ENCODE results near the gene DIP2C.

The DIP2C gene

DNA sequence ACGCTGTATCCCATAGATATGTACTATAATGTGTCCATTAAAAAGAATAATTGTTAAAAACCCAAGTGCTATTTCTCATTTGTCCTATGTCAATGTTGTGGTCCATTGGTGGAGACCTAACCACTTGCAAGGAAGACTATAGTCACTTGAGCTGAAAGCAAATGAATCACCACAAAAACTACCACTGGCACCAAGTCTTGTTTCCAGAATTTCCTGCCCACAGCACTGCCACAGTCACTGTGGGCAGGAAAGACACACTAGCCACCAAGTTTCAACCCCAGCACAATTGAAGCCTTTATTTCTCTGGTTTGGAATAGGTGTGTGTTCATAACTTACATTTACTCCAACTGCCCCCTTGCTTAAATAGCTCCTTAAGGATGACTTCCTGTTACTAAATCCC lies 12.4 kb downstream of the DIP2C start:
- no peak for DNase-seq (ENCODE audit: low spot score)

GRCh38 chr10:676178-676577 lies 13.3 kb downstream of the DIP2C start:
- no peak for DNase-seq (ENCODE audit: low spot score)

GRCh38 chr10:675532-675931 lies 13.9 kb downstream of the DIP2C start:
- DNase-seq (ENCODE audit: low spot score): no peak

- no peak for DNase-seq (ENCODE audit: low spot score)
Measured at GRCh38 chr10:673492-673891, 16.0 kb downstream of the DIP2C start.

DNA sequence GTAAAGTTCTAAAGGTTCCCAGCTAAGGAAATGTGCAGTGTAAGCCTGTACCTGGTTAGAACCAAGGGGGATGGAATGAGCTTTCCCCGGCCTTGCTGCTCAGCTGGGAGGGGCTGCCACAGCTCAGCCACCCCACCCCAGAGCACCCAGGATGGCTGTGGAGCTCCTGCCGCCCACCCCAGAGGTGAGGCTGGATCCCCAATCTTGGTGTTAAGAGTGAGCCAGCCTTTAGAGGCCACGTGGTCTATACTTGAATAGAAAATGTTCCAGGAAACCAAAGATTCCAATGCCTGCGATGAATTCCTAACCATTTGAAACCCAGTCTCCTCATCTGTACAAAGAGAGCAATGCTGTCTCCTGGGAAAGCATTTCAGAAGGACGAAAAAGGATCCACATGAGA lies 16.5 kb downstream of the DIP2C start:
- no peak for DNase-seq (ENCODE audit: low spot score)

DNA sequence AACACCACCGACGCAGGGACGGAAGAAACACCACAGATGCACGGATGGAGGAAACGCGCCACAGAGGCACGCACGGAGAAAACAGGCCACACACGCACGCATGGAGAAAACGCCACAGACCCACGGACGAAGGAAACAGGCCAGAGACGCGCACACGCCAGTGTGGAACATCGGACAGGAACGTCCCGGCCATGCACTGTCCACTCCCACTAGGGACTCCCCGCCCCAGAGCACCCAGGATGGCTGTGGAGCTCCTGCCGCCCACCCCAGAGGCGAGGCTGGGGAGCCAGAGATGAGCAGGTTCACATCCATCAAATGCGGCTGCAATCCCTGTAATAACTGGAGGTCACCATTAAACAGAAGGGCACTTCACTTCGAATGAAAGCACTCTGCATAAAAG lies 17.3 kb downstream of the DIP2C start:
- no peak for DNase-seq (ENCODE audit: low spot score)

DNA sequence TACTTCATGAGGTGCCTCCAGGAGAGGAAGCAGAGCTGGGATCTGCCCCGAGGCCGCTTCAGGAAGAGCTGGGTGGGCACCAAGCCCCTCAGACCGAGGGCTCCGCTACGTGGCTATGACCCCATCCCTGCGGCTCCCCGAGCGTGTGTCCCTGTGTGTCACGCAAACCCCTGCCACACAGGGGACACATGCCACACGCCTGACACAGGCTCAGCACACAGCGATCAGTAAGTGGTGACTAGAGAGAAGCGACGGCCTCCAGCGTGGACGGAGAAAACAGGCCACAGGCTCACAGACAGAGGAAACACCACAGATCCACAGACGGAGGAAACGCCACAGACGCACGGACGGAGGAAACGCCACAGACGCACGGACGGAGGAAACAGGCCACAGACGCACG lies 18.5 kb downstream of the DIP2C start:
- DNase-seq (ENCODE audit: low spot score): no peak

DNA sequence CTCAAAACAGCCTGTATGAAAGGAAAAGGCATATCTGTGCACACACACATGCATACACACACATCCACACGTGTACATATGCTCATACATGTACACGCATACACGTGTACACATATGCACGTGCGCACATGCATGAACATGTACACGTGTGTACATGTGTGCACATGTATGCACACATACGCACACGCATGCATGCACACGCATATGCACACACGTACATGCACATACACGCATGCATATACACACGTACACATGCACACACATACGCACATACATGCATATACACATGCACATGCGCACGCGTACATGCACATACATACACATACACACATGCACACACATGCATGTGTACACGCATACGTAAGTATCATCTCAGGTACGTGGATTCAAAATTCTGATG lies 19.4 kb downstream of the DIP2C start:
- no peak for DNase-seq (ENCODE audit: low spot score)

- DNase-seq (ENCODE audit: low spot score): no peak
Measured at GRCh38 chr10:668786-669485, 20.5 kb downstream of the DIP2C start.

- no peak for DNase-seq (ENCODE audit: low spot score)
Measured at GRCh38 chr10:667602-668143, 21.8 kb downstream of the DIP2C start.

DNA sequence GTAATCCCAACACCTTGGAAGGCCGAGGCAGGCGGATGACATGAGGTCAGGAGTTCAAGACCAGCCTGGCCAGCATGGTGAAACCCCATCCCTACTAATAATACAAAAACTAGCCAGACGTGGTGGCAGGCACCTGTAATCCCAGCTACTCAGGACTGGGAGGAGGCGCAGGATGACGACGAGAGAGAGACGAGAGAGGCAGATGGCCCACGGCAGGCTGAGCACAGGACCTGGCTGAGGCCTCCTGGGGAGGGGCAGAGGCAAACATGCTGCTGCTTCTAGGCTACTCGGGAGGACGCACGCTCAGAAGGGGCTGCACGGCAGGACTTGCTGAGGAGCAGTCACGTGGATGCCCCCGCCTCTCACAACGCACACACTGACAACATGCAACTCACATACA lies 22.4 kb downstream of the DIP2C start:
- DNase-seq (ENCODE audit: low spot score): no peak

DNA sequence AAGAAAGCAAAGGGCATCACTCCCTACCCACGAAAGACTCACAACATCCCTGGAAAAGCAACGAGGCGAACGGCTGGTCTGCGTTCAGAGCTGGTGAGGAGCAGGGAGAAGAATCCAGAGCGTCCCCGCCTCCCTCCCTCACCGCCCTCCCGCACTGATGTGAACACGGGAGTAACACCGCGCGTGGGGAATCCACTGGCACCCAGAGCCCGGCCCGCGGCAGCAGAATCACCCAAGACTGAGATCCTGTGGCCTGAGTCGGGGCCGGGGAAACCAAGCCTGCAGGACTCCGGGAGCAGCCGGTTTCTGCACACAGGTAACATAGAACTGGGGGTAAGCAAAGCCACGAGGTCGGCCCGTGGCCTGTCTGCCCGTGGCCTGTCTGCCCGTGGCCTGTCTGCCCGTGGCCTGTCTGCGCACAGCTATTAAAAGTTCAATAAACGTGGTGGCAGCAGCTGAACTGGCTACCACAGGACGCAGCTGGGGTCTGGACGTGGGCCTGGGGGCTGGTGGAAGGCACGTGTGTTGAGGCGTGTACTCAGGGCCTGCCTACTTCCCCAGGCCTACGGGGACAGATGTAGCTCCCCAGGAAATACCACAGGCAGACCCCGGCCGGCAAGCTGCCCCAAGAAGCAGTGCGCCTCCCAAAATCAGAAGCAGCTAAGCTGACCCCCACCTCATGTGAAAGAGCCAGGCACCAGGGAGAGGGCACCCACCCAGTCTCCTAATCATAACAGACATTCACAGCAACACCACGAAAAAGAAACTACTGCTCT lies 23.0 kb downstream of the DIP2C start:
- DNase-seq (ENCODE audit: low spot score): no peak

DNA sequence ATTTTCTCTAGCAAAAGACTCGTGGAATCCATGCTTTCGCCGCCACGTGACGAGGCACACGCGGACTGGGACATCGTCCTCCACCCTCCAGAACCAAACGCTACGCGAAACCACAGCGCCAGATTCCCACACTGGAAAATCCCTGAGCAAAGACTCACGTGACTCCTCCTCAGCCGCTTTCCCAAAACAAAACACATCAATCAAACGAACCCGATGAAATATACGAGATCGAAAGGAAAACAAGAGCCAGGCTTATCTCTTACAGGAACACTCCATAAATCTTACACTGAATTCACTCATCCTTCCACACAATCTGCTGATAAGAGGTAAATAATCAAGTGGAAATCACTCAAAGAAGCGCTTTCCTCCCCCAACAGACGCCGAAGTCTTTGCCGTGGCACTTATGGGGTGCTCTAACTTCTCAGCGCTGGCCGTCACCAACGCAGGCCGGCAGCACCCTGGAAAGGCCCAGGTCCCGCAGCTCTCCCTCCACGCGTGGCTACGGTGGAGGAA lies 23.8 kb downstream of the DIP2C start:
- DNase-seq (ENCODE audit: low spot score): no peak

DNA sequence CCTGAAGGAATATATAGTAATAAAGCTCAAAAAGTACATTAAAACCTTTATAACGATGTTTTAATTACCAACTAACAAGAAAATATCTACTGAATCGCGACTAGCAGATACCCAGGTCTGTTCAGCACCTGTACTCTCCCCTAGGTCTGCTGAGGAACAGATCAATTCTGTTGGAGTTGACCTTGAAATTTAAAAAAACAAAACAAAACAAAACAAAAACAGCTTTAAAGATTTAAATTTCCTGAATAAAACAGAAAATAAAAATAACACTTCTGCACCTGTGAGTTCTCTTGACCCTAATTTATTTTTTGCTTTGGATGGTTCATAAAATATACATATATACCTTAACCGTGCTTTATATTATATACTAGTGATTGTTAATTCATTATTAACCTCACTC lies 24.6 kb downstream of the DIP2C start:
- DNase-seq (ENCODE audit: low spot score): no peak

DNA sequence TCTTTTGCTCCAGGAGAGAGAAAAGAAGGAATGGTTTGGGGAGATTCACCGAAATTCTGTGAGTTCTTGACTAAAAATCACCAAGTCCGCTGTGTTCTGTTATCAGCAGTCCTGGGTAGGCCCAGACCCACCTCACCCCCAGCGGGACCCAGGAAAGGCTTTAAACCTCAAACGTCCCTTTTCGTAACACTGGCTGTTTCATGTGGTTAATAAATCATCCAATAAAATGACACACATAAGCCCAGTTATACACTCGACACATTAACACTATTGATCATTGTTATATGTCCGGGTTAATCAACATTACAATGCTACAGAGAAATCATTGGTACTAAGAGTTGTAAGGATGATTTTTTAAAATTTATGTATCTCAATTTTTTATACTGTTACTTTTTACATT lies 25.2 kb downstream of the DIP2C start:
- no peak for DNase-seq (ENCODE audit: low spot score)

GRCh38 chr10:663831-664251 lies 25.6 kb downstream of the DIP2C start:
- DNase-seq (ENCODE audit: low spot score): no peak

DNA sequence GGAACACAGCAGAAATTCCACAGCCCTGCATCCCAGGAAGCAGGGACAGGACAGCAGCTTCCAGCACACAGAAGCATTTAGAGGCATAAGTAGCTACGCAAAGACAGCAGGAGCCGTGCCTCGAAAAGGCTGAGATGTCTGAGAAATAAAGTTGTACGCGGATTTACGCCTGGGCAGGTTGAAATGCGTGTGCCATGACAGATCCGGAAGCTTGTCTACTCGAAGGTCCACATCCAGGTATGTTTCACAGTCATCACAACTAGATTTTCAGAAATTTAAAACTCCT lies 26.1 kb downstream of the DIP2C start:
- no peak for DNase-seq (ENCODE audit: low spot score)

GRCh38 chr10:662686-663465 lies 26.6 kb downstream of the DIP2C start:
- no peak for DNase-seq (ENCODE audit: low spot score)

DNA sequence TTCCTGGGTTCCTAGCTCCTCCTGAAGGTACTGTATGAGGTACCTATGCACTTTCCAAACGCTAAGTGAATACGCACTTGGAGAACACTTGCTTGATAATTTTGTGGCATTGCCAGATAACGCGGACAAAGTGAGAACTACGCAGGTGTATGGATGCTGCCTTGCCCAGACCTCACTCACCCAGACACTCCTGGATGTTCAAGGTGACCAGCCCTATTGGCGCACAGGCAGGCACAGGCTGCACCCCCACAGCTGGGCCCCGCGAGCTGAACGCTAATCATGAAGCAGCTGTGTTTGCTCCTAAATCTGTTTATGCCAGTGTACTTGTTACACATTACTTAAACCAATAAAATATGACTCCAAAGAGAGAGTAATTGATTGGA lies 27.3 kb downstream of the DIP2C start:
- DNase-seq (ENCODE audit: low spot score): no peak

GRCh38 chr10:661597-662222 lies 27.8 kb downstream of the DIP2C start:
- no peak for DNase-seq (ENCODE audit: low spot score)

GRCh38 chr10:660970-661596 lies 28.4 kb downstream of the DIP2C start:
- no peak for DNase-seq (ENCODE audit: low spot score)
